ENCODE measurements around the gene PIK3CB. TPM values are rescaled to one million over a fixed set of nuclear protein-coding genes. Genes with fewer than 3 reads are reported as not detected.
"Not testable (repeated sequence)": the region's sequence is repeated elsewhere in the genome, so short reads cannot be mapped to it uniquely, and the experiment has no call there.

The PIK3CB gene
- polyA plus RNA-seq, 1 of the 3 experiments (the other 2 are of a cell fraction) = 6.8 TPM

DNA sequence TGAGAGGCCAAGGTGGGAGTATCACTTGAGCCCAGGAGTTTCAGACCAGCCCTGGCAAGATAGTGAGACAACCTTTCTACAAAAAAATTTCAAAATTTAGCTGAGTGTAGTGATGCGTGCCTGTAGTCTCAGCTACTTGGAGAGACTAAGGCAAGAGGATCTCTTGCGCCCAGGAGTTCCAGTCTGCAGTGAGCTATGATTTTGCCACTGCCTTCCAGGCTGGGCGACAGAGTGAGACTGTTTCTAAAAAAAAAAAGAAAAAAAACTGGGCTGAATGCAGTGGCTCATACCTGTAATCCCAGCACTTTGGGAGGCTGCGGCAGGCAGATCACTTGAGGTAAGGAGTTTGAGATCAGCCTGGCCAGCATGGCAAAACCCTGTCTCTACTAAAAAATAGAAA, 14.0 kb upstream of the PIK3CB start (continued):
- TF ChIP-seq MXI1 (IDR thresholded peaks at IDR 0.05; ENCODE audit: low read depth, low read length) (no peak), GABPA (IDR thresholded peaks at IDR 0.05; ENCODE audit: low read depth) (no peak)

DNA sequence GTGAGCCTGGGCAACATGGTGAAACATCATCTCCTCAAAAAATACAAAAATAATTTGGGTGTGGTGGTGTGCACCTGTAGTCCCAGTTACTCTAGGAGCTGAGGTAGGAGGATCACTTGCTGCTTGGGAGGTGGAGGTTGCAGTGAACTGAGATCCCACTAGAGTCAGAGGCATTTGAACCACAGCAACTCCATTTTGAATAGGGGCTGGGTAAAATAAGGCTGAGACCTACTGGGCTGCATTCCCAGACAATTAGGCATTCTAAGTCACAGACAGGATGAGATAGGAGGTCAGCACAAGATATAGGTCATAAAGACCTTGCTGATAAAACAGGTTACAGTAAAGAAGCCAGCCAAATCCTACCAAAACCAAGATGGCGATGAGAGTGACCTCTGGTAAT, 12.1 kb upstream of the PIK3CB start:
- H2AFZ ChIP-seq (ENCODE audit: low read depth); H3K9me2 ChIP-seq; H3K4me1 ChIP-seq (ENCODE audit: control insufficient read depth in 1 of 2, insufficient read depth in 2 of 2, low read depth in 1 of 2, low read length in 1 of 2); DNase-seq; H3K9ac ChIP-seq; H3F3A ChIP-seq (replicated peaks; ENCODE audit: insufficient read depth); H3K9me3 ChIP-seq; H3K27me3 ChIP-seq (ENCODE audit: insufficient read depth); H4K20me1 ChIP-seq (ENCODE audit: insufficient read depth); H3K4me2 ChIP-seq; H3K4me3 ChIP-seq (ENCODE audit: low read depth in 2 of 2, low read length in 1 of 2); H3K27ac ChIP-seq (ENCODE audit: low read depth in 2 of 2, low read length in 1 of 2); H3K79me2 ChIP-seq (ENCODE audit: insufficient read depth); H3K36me3 ChIP-seq (replicated peaks in 1 of 2; ENCODE audit: control insufficient read depth in 1 of 2, insufficient read depth in 2 of 2, low read length in 1 of 2); POLR2A ChIA-PET: not testable (repeated sequence)
- CTCF ChIA-PET = interaction anchor here (1.4 kb wide), 1 partner anchor 69 kb away, joined by 4 read pairs; no protein-coding TSS in a partner anchor
- 92% methylated on average over 1 of the region's 1 CpG for WGBS (ENCODE audit: low lambda C conversion rate)

DNA sequence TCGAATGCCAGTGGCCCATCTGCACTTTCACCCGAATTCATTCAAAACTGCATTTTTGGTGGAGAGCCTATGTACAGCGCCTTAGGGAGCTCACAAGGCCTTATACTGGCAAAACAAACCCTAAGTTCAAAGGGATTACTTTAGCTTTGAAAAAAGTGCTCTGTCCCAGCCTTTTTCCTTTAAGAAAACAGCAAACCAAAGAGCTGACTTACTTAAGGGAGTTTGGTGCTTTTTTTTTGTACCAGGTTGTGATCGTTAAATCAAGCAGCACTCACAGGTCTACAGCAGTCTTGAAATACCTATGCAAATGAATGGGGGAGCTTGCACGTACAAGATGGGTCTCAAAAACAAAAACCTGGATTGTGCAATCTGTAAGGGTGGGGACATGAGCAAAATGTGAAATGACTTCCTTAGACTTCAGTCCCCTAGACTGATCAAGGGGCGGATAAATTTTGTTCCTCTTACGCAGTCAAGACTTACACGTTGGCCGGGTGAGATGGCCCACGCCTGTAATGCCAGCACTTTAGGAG, 11.6 kb upstream of the PIK3CB start:
- Histone ChIP-seq H3K4me2 (no peak overlapping the region), H4K20me1 (ENCODE audit: insufficient read depth) (no peaks in the 10 kb centered on the region), H3K36me3 (replicated peaks in 1 of 2; ENCODE audit: control insufficient read depth in 1 of 2, insufficient read depth in 2 of 2, low read length in 1 of 2) (no peaks in the 10 kb centered on the region), H2AFZ (ENCODE audit: low read depth) (no peak overlapping the region), H3K79me2 (ENCODE audit: insufficient read depth) (no peaks in the 10 kb centered on the region), H3K4me3 (ENCODE audit: low read depth in 2 of 2, low read length in 1 of 2) (no peak overlapping the region), H3K4me1 (ENCODE audit: control insufficient read depth in 1 of 2, insufficient read depth in 2 of 2, low read depth in 1 of 2, low read length in 1 of 2) (no peaks in the 10 kb centered on the region), H3K9ac (no peak overlapping the region), H3K9me3 (no peaks in the 10 kb centered on the region), H3K9me2 (no peaks in the 10 kb centered on the region), H3K27me3 (ENCODE audit: insufficient read depth) (no peaks in the 10 kb centered on the region), H3F3A (replicated peaks; ENCODE audit: insufficient read depth) (no peaks in the 10 kb centered on the region), H3K27ac (ENCODE audit: low read depth in 2 of 2, low read length in 1 of 2) (no peak overlapping the region)
- ChIA-PET CTCF (interaction anchor here (1.4 kb wide), 2 partner anchors 8 to 69 kb away, joined by 3 to 4 read pairs; no protein-coding TSS in a partner anchor), POLR2A (no interaction called here)
- WGBS (ENCODE audit: low lambda C conversion rate) = 83% methylated on average over 10 of the region's 10 CpGs
- TF ChIP-seq PBX3 (IDR thresholded peaks at IDR 0.05) (no peak), EZH2phosphoT487 (IDR thresholded peaks at IDR 0.05; ENCODE audit: borderline replicate concordance, low read depth) (no peak)
- DNase-seq = no peak

DNA sequence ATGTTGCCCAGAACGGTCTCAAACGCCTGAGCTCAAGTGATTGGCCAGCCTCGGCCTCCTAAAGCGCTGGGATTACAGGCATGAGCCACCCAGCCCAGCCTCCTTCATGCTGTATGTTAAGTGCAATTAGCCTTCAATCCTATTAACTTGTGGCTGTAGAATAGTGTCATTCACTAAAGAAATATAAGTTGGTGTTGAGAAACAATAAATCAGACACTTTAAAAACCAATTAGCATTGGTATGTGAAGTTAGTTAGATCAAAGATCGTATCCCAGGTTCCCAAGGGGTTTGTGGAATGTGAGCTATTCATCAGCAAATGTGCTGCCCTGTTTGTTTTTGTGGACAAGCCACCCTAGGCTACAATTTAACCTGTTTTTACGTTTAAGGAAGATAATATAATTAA, 11.0 kb upstream of the PIK3CB start:
- H3K9me3 ChIP-seq = no peaks in the 10 kb centered on the region
- DNase-seq = no peak
- ChIA-PET POLR2A (no interaction called here), CTCF (interaction anchor here (1.4 kb wide), 2 partner anchors 9 to 70 kb away, joined by 3 to 4 read pairs; no protein-coding TSS in a partner anchor)
- 67% methylated on average over 6 of the region's 6 CpGs for WGBS (ENCODE audit: low lambda C conversion rate)
- no peaks in the 10 kb centered on the region for H3K79me2 ChIP-seq (ENCODE audit: insufficient read depth)
- H3K9ac ChIP-seq = no peak overlapping the region
- no peak overlapping the region for H3K4me2 ChIP-seq
- no peaks in the 10 kb centered on the region for H3K27me3 ChIP-seq (ENCODE audit: insufficient read depth)
- no peaks in the 10 kb centered on the region for H3F3A ChIP-seq (replicated peaks; ENCODE audit: insufficient read depth)
- H2AFZ ChIP-seq (ENCODE audit: low read depth) = no peak overlapping the region
- H3K4me3 ChIP-seq (ENCODE audit: low read depth in 2 of 2, low read length in 1 of 2) = no peak overlapping the region
- no peaks in the 10 kb centered on the region for H4K20me1 ChIP-seq (ENCODE audit: insufficient read depth)
- H3K9me2 ChIP-seq = no peaks in the 10 kb centered on the region
- no peaks in the 10 kb centered on the region for H3K4me1 ChIP-seq (ENCODE audit: control insufficient read depth in 1 of 2, insufficient read depth in 2 of 2, low read depth in 1 of 2, low read length in 1 of 2)
- H3K27ac ChIP-seq (ENCODE audit: low read depth in 2 of 2, low read length in 1 of 2) = no peak overlapping the region
- H3K36me3 ChIP-seq (replicated peaks in 1 of 2; ENCODE audit: control insufficient read depth in 1 of 2, insufficient read depth in 2 of 2, low read length in 1 of 2) = no peaks in the 10 kb centered on the region
- no peak for TF ChIP-seq USF2 (IDR thresholded peaks at IDR 0.05; ENCODE audit: borderline replicate concordance, low read depth, low read length)
- TF ChIP-seq, protein P1, sequence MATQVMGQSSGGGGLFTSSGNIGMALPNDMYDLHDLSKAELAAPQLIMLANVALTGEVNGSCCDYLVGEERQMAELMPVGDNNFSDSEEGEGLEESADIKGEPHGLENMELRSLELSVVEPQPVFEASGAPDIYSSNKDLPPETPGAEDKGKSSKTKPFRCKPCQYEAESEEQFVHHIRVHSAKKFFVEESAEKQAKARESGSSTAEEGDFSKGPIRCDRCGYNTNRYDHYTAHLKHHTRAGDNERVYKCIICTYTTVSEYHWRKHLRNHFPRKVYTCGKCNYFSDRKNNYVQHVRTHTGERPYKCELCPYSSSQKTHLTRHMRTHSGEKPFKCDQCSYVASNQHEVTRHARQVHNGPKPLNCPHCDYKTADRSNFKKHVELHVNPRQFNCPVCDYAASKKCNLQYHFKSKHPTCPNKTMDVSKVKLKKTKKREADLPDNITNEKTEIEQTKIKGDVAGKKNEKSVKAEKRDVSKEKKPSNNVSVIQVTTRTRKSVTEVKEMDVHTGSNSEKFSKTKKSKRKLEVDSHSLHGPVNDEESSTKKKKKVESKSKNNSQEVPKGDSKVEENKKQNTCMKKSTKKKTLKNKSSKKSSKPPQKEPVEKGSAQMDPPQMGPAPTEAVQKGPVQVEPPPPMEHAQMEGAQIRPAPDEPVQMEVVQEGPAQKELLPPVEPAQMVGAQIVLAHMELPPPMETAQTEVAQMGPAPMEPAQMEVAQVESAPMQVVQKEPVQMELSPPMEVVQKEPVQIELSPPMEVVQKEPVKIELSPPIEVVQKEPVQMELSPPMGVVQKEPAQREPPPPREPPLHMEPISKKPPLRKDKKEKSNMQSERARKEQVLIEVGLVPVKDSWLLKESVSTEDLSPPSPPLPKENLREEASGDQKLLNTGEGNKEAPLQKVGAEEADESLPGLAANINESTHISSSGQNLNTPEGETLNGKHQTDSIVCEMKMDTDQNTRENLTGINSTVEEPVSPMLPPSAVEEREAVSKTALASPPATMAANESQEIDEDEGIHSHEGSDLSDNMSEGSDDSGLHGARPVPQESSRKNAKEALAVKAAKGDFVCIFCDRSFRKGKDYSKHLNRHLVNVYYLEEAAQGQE (IDR thresholded peaks at IDR 0.05; ENCODE audit: low read depth, low read length) = no peak
- no peak for TF ChIP-seq RFX5 (IDR thresholded peaks at IDR 0.05; ENCODE audit: low read length)
- TF ChIP-seq EP300 (IDR thresholded peaks at IDR 0.05; ENCODE audit: borderline replicate concordance in 1 of 2, low read depth in 1 of 2, low read length in 1 of 2) = no peak
- no peak for TF ChIP-seq FOSL2 (IDR thresholded peaks at IDR 0.05; ENCODE audit: borderline replicate concordance, low read depth)
- no peak for TF ChIP-seq JUND (IDR thresholded peaks at IDR 0.05)
- no peak for TF ChIP-seq MXI1 (IDR thresholded peaks at IDR 0.05; ENCODE audit: low read depth, low read length)
- TF ChIP-seq ELF1 (IDR thresholded peaks at IDR 0.05) = no peak
- TF ChIP-seq TCF12 (IDR thresholded peaks at IDR 0.05) = no peak
- TF ChIP-seq SIN3A (IDR thresholded peaks at IDR 0.05; ENCODE audit: borderline replicate concordance, low read depth, low read length) = no peak
- no peak for TF ChIP-seq PBX3 (IDR thresholded peaks at IDR 0.05)
